GM12873 (cell line): Measurements from ENCODE around the gene CASTOR1.

Experiments
- CTCF ChIP-seq: IDR thresholded peaks from 2 replicates; pipeline ENCODE4 v1.5.1; 2012; ENCODE audit warnings: low read depth, mild to moderate bottlenecking, moderate library complexity, low read length, control low read depth; ENCODE audit not compliant: insufficient read depth; ENCODE audit errors: missing control alignments

CASTOR1 gene

GRCh38 chr22:30325065-30325720, 35.9 kb upstream of the CASTOR1 start:
- no peak for TF ChIP-seq CTCF

GRCh38 chr22:30324014-30324730, 34.9 kb upstream of the CASTOR1 start:
- TF ChIP-seq CTCF = no peak

- TF ChIP-seq CTCF = no peak
Measured at GRCh38 chr22:30323246-30323645, 33.9 kb upstream of the CASTOR1 start.

- TF ChIP-seq CTCF = no peak
Measured at GRCh38 chr22:30321461-30321860, 32.2 kb upstream of the CASTOR1 start.

- no peak for TF ChIP-seq CTCF
Measured at GRCh38 chr22:30320021-30320556, 30.8 kb upstream of the CASTOR1 start.

GRCh38 chr22:30318799-30319419, 29.6 kb upstream of the CASTOR1 start:
- no peak for TF ChIP-seq CTCF

GRCh38 chr22:30317778-30318177, 28.5 kb upstream of the CASTOR1 start:
- TF ChIP-seq CTCF = no peak
